Liver (tissue), 9 donors: ENCODE data around the gene ATAD3A. TPM values are rescaled to one million over a fixed set of nuclear protein-coding genes. Genes with fewer than 3 reads are reported as not detected.

Experiments
- DNase-seq: peaks from one replicate; pipeline ENCODE4 v3.0.0-alpha.2; 2017; ENCODE audit warnings: low spot score
- H3K27ac ChIP-seq, 2 donors: one replicate each; pipeline ENCODE4 v1.7.0; 2013; ENCODE audit warnings: inconsistent platforms in 2 of 2, low read length in 2 of 2, control low read depth in 1 of 2, low read depth in 1 of 2, mild to moderate bottlenecking in 1 of 2
- H3K27me3 ChIP-seq, 4 donors: one replicate each; pipeline versions ENCODE4 v1.6.1 to v1.7.0; 2013; ENCODE audit warnings: low read length in 3 of 4, inconsistent platforms in 1 of 4, mild to moderate bottlenecking in 1 of 4, moderate library complexity in 1 of 4; ENCODE audit not compliant: control insufficient read depth in 4 of 4, insufficient read depth in 4 of 4
- H3K36me3 ChIP-seq, 4 donors: one replicate each; pipeline versions ENCODE4 v1.6.1 to v1.7.0; 2013; ENCODE audit warnings: low read length in 3 of 4, mild to moderate bottlenecking in 3 of 4, low read depth in 1 of 4, moderate library complexity in 1 of 4; ENCODE audit not compliant: control insufficient read depth in 4 of 4, insufficient read depth in 3 of 4
- H3K4me1 ChIP-seq, 4 donors: one replicate each; pipeline versions ENCODE4 v1.6.1 to v1.7.0; 2013; ENCODE audit warnings: low read length in 3 of 4, mild to moderate bottlenecking in 3 of 4, moderate library complexity in 1 of 4; ENCODE audit not compliant: control insufficient read depth in 4 of 4, insufficient read depth in 4 of 4
- H3K4me3 ChIP-seq, 3 donors: one replicate each; pipeline versions ENCODE4 v1.6.1 to v1.7.0; 2013; ENCODE audit warnings: low read length in 3 of 3, control low read depth in 1 of 3, low read depth in 1 of 3, mild to moderate bottlenecking in 1 of 3
- H3K9ac ChIP-seq, 2 donors: one replicate each; pipeline ENCODE4 v1.7.0; 2013; ENCODE audit warnings: low read length in 2 of 2, mild to moderate bottlenecking in 2 of 2, moderate library complexity in 2 of 2, control low read depth in 1 of 2, low read depth in 1 of 2
- H3K9me3 ChIP-seq, 4 donors: one replicate each; pipeline versions ENCODE4 v1.6.1 to v1.7.0; 2013; ENCODE audit warnings: low read length in 3 of 4; ENCODE audit not compliant: control insufficient read depth in 4 of 4
- ATF3 ChIP-seq: IDR thresholded peaks from 2 replicates; pipeline ENCODE4 v1.6.1; 2016; ENCODE audit warnings: antibody characterized with exemption
- CTCF ChIP-seq: fragments of 150-350 bp; IDR thresholded peaks from 2 replicates; pipeline ENCODE4 v1.5.1; 2017; ENCODE audit warnings: improper control_type of control experiment, low read depth, low read length; ENCODE audit not compliant: missing input control
- EGR1 ChIP-seq, 2 donors: IDR thresholded peaks; 2 replicates each; pipeline ENCODE4 v1.6.1; 2016 to 2018; ENCODE audit warnings: antibody characterized with exemption in 2 of 2, low read depth in 2 of 2
- FOXA1 ChIP-seq: IDR thresholded peaks from 2 replicates; pipeline ENCODE4 v1.6.1; 2016; ENCODE audit warnings: antibody characterized with exemption
- FOXA2 ChIP-seq: IDR thresholded peaks from 2 replicates; pipeline ENCODE4 v1.6.1; 2016; ENCODE audit warnings: antibody characterized with exemption
- GABPA ChIP-seq, 2 donors: IDR thresholded peaks in 1 of 2; conservative IDR thresholded peaks in 1 of 2; 2 replicates each; pipeline ENCODE4 v1.6.1; 2016; ENCODE audit warnings: antibody characterized with exemption in 2 of 2, mild to moderate bottlenecking in 1 of 2, moderate library complexity in 1 of 2
- HNF4A ChIP-seq, 2 donors: conservative IDR thresholded peaks; 2 replicates each; pipeline ENCODE4 v1.6.1; 2016; ENCODE audit warnings: antibody characterized with exemption in 2 of 2, mild to moderate bottlenecking in 2 of 2
- HNF4G ChIP-seq: IDR thresholded peaks from 2 replicates; pipeline ENCODE4 v1.6.1; 2016; ENCODE audit warnings: antibody characterized with exemption
- JUND ChIP-seq, 2 donors: IDR thresholded peaks; 2 replicates each; pipeline ENCODE4 v1.6.1; 2016; ENCODE audit warnings: antibody characterized with exemption in 2 of 2
- MAX ChIP-seq: IDR thresholded peaks from 2 replicates; pipeline ENCODE4 v1.6.1; 2016; ENCODE audit warnings: antibody characterized with exemption
- NR2F2 ChIP-seq: IDR thresholded peaks from 2 replicates; pipeline ENCODE4 v1.6.1; 2016; ENCODE audit warnings: antibody characterized with exemption
- RAD21 ChIP-seq, 2 donors: IDR thresholded peaks; 2 replicates each; pipeline ENCODE4 v1.6.1; 2016; ENCODE audit warnings: antibody characterized with exemption in 2 of 2, mild to moderate bottlenecking in 2 of 2
- REST ChIP-seq: IDR thresholded peaks from 2 replicates; pipeline ENCODE4 v1.6.1; 2016; ENCODE audit warnings: antibody characterized with exemption, mild to moderate bottlenecking
- SP1 ChIP-seq: IDR thresholded peaks from 2 replicates; pipeline ENCODE4 v1.6.1; 2018; ENCODE audit warnings: antibody characterized with exemption, mild to moderate bottlenecking
- TAF1 ChIP-seq: conservative IDR thresholded peaks from 2 replicates; pipeline ENCODE4 v1.6.1; 2016; ENCODE audit warnings: antibody characterized with exemption, mild to moderate bottlenecking
- YY1 ChIP-seq: IDR thresholded peaks from 2 replicates; pipeline ENCODE4 v1.6.1; 2016; ENCODE audit warnings: antibody characterized with exemption, mild to moderate bottlenecking
- ZBTB33 ChIP-seq: IDR thresholded peaks from 2 replicates; pipeline ENCODE4 v1.6.1; 2016; ENCODE audit warnings: antibody characterized with exemption
- WGBS: extraction: QIAGEN DNeasy Blood & Tissue Kit; methylation state at CpG from one replicate; pipeline ENCODE4 v1.1.7; 2013; 5-methylcytosine and 5-hydroxymethylcytosine counted together
- polyA plus RNA-seq, 2 donors: library from polyadenylated mRNA; stranded (reverse) in 1 of 2; unstranded in 1 of 2; fragments of 200-250 nt in 1 of 2; fragments of >200 nt in 1 of 2; fragmentation: Nextera tagmentation in 1 of 2; extraction: Ambion mirVana in 1 of 2; gene quantifications; one replicate each; pipeline versions ENCODE4 v1.2.1 to v1.2.3, GENCODE V29; 2013 to 2015
- total RNA-seq, 2 donors: library from RNA; depleted of rRNA; stranded (reverse); fragments of >200 nt; gene quantifications; one replicate each; pipeline ENCODE4 v1.2.3, GENCODE V29; 2014
- donor health status: healthy.
- donor health status: healthy.
- donor health status: healthy.
- donor health status: healthy.
- donor health status: healthy.

Gene ATAD3A
- total and polyA plus RNA-seq, 4 donors: 7.2 to 20.0 (median 15.8) TPM

GRCh38 chr1:1561801-1562470, 50.0 kb downstream of the ATAD3A start (continued):
- no peak for TF ChIP-seq YY1
- no peak for TF ChIP-seq EGR1 (IDR thresholded peaks at IDR 0.05; ENCODE audit: low read depth in 2 of 2)
- TF ChIP-seq HNF4G: no peak
- TF ChIP-seq TAF1: no peak
- TF ChIP-seq FOXA2: no peak

GRCh38 chr1:1562556-1563195, 50.7 kb downstream of the ATAD3A start:
- no peak for DNase-seq

More at GRCh38 chr1:1562556-1563195, 50.7 kb downstream of the ATAD3A start:
- TF ChIP-seq CTCF: no peak
- TF ChIP-seq TAF1: no peak
- no peak for TF ChIP-seq ATF3
- TF ChIP-seq MAX: no peak
- no peak for TF ChIP-seq NR2F2
- no peak for TF ChIP-seq GABPA (IDR thresholded peaks at IDR 0.05 in 1 of 2, conservative IDR thresholded peaks at IDR 0.05 in 1 of 2)
- no peak for TF ChIP-seq ZBTB33
- TF ChIP-seq HNF4A (conservative IDR thresholded peaks at IDR 0.05): no peak
- no peak for TF ChIP-seq JUND (IDR thresholded peaks at IDR 0.05)
- TF ChIP-seq YY1: no peak
- TF ChIP-seq FOXA1: no peak
- TF ChIP-seq RAD21 (IDR thresholded peaks at IDR 0.05): no peak
- TF ChIP-seq HNF4G: no peak
- TF ChIP-seq REST: no peak
- no peak for TF ChIP-seq SP1
- WGBS: 95% methylated on average over 21 of the region's 21 CpGs
- Histone ChIP-seq H3K36me3 (peaks cover 20 to 29% (median 24%) of the 10 kb centered on the region in 4 donors), H3K9ac (no peak overlapping the region), H3K4me3 (no peak overlapping the region), H3K27me3 (no peaks in the 10 kb centered on the region), H3K27ac (no peak overlapping the region), H3K4me1 (peaks cover 6 to 17% (median 12%) of the 10 kb centered on the region in 4 donors), H3K9me3 (no peaks in the 10 kb centered on the region)
